GM12878 (cell line): ENCODE results near the gene CC2D1B. TPM values are rescaled to one million over a fixed set of nuclear protein-coding genes. Genes with fewer than 3 reads are reported as not detected.

Experiments
- ATAC-seq: fragments of 200-7000 bp; cut with Tn5 transposase; 3 replicates; pipeline ENCODE4 v1.9.1; 2020; ENCODE audit warnings: mild to moderate bottlenecking, moderate library complexity
- BruUV-seq: library from RNA; stranded (reverse); fragments of 400-500 nt; replicated peaks from 2 replicates; lab custom pipeline; 2021; lab: Mats Ljungman, UMichigan
- CTCF ChIA-PET: fragments of 300-600 bp; sonication (Branson Sonifier 250); formaldehyde crosslinking; extraction: SDS; loops from one replicate; lab custom pipeline; 2021; ENCODE audit warnings: inconsistent platforms; lab: Yijun Ruan, JAX
- POLR2A ChIA-PET: fragments of 350-600 bp; formaldehyde crosslinking; extraction: SDS; loops from one replicate; lab custom pipeline; 2021; ENCODE audit warnings: inconsistent platforms; lab: Charles Lee
- RAD21 ChIA-PET: fragments of 300-600 bp; sonication (Branson Sonifier 250); formaldehyde crosslinking; loops from one replicate; lab custom pipeline; 2023; ENCODE audit warnings: antibody characterized with exemption; ENCODE audit not compliant: unreplicated experiment; lab: Charles Lee
- SMC1A ChIA-PET: fragments of 300-600 bp; sonication (Branson Sonifier 250); formaldehyde crosslinking; loops from one replicate; lab custom pipeline; 2023; ENCODE audit not compliant: unreplicated experiment, uncharacterized antibody; lab: Charles Lee
- DNase-seq: peaks from one replicate; pipeline ENCODE4 v3.0.0-alpha.2; 2011; ENCODE audit warnings: low read depth, low spot score
- FAIRE-seq: peaks from 3 replicates; lab custom pipeline; 2011; peaks lifted over from hg19 to GRCh38; lab: Jason Lieb, UNC
- H2AFZ ChIP-seq: 2 replicates; pipeline ENCODE4 v1.6.0; 2011; ENCODE audit warnings: low read depth, low read length, control low read depth; ENCODE audit not compliant: control insufficient read depth
- H3K27ac ChIP-seq: 2 replicates; pipeline ENCODE4 v1.5.1; 2011; ENCODE audit warnings: control low read depth; ENCODE audit not compliant: control insufficient read depth, insufficient read depth
- H3K27me3 ChIP-seq, 2 experiments: replicated peaks in 1 of 2; 2 replicates each; pipeline versions ENCODE4 v1.6.0 to v1.6.1; 2011; ENCODE audit warnings: low read length in 1 of 2; ENCODE audit not compliant: control insufficient read depth in 2 of 2, insufficient read depth in 2 of 2
- H3K36me3 ChIP-seq, 2 experiments: 2 replicates each; pipeline ENCODE4 v1.5.1; 2011; ENCODE audit warnings: low read length in 1 of 2; ENCODE audit not compliant: control insufficient read depth in 2 of 2, insufficient read depth in 2 of 2
- H3K4me1 ChIP-seq: 2 replicates; pipeline ENCODE4 v1.6.1; 2011; ENCODE audit warnings: mild to moderate bottlenecking, low read length, moderate library complexity, mixed read lengths; ENCODE audit not compliant: control insufficient read depth, insufficient read depth
- H3K4me2 ChIP-seq: 2 replicates; pipeline ENCODE4 v1.6.0; 2011; ENCODE audit warnings: control low read depth; ENCODE audit not compliant: control insufficient read depth, insufficient read depth
- H3K4me3 ChIP-seq: fragments of 200-600 bp; sonication (generic); 2 replicates; pipeline ENCODE4 v1.5.1; 2016
- H3K79me2 ChIP-seq: 2 replicates; pipeline ENCODE4 v1.6.0; 2011; ENCODE audit warnings: low read length; ENCODE audit not compliant: control insufficient read depth, insufficient read depth
- H3K9ac ChIP-seq: 2 replicates; pipeline ENCODE4 v1.8.0; 2011; ENCODE audit warnings: low read length, control low read depth, mixed read lengths; ENCODE audit not compliant: control insufficient read depth, insufficient read depth
- H3K9me3 ChIP-seq: replicated peaks from 3 replicates; pipeline ENCODE4 v1.5.1; 2011; ENCODE audit warnings: mild to moderate bottlenecking, low read length; ENCODE audit not compliant: control insufficient read depth, insufficient read depth
- H4K20me1 ChIP-seq: 2 replicates; pipeline ENCODE4 v1.6.0; 2011; ENCODE audit not compliant: control insufficient read depth, insufficient read depth
- BHLHE40 ChIP-seq, 2 experiments: fragments of 450-650 bp in 1 of 2; IDR thresholded peaks; 2 replicates each; pipeline ENCODE4 v1.6.1; 2011 to 2017; ENCODE audit warnings: low read depth in 2 of 2, borderline replicate concordance in 1 of 2, improper control_type of control experiment in 1 of 2, low read length in 1 of 2, mild to moderate bottlenecking in 1 of 2
- CBX3 ChIP-seq: fragments of 200-600 bp; sonication (generic); IDR thresholded peaks from 2 replicates; pipeline ENCODE4 v1.6.1; 2016; ENCODE audit warnings: low read depth, borderline replicate concordance
- CEBPB ChIP-seq, 2 experiments: fragments of 150-350 bp in 1 of 2; IDR thresholded peaks; 2 replicates each; pipeline ENCODE4 v1.6.1; 2012 to 2014; ENCODE audit warnings: low read depth in 2 of 2, low read length in 2 of 2, borderline replicate concordance in 1 of 2, inconsistent platforms in 1 of 2
- CHD2 ChIP-seq: IDR thresholded peaks from 2 replicates; pipeline ENCODE4 v1.6.1; 2011; ENCODE audit warnings: low read depth, low read length, improper control_type of control experiment, borderline replicate concordance
- GATAD2B ChIP-seq: fragments of 450-650 bp; conservative IDR thresholded peaks from 2 replicates; pipeline ENCODE4 v1.6.1; 2017; ENCODE audit warnings: low read depth, mild to moderate bottlenecking, moderate library complexity
- IRF4 ChIP-seq: IDR thresholded peaks from 2 replicates; pipeline ENCODE4 v1.6.1; 2011; ENCODE audit warnings: low read depth, low read length
- KDM1A ChIP-seq: fragments of 200-600 bp; sonication (generic); IDR thresholded peaks from 2 replicates; pipeline ENCODE4 v1.6.1; 2016; ENCODE audit warnings: borderline replicate concordance
- NR2F1 ChIP-seq: fragments of 450-650 bp; conservative IDR thresholded peaks from 2 replicates; pipeline ENCODE4 v1.6.1; 2017; ENCODE audit warnings: mild to moderate bottlenecking
- PKNOX1 ChIP-seq: fragments of 450-650 bp; IDR thresholded peaks from 2 replicates; pipeline ENCODE4 v1.6.1; 2016; ENCODE audit warnings: mild to moderate bottlenecking
- POLR2AphosphoS2 ChIP-seq: IDR thresholded peaks from 2 replicates; pipeline ENCODE4 v1.6.1; 2011; ENCODE audit warnings: low read depth, mild to moderate bottlenecking, low read length, improper control_type of control experiment, moderate library complexity
- RAD21 ChIP-seq: IDR thresholded peaks from 2 replicates; pipeline ENCODE4 v1.6.1; 2011; ENCODE audit warnings: mild to moderate bottlenecking, low read depth, low read length, moderate library complexity; ENCODE audit not compliant: insufficient read depth
- SMARCA5 ChIP-seq: fragments of 450-650 bp; IDR thresholded peaks from 2 replicates; pipeline ENCODE4 v1.6.1; 2017; ENCODE audit warnings: mild to moderate bottlenecking
- SREBF1 ChIP-seq: IDR thresholded peaks from 2 replicates; pipeline ENCODE4 v1.6.1; 2012; ENCODE audit warnings: mild to moderate bottlenecking, low read length
- TARDBP ChIP-seq: IDR thresholded peaks from 2 replicates; pipeline ENCODE4 v1.6.1; 2016; ENCODE audit warnings: borderline replicate concordance
- USF2 ChIP-seq: IDR thresholded peaks from 2 replicates; pipeline ENCODE4 v1.6.1; 2011; ENCODE audit warnings: low read depth, low read length, improper control_type of control experiment, borderline replicate concordance
- ZNF24 ChIP-seq: fragments of 450-650 bp; IDR thresholded peaks from 2 replicates; pipeline ENCODE4 v1.6.1; 2017; ENCODE audit warnings: antibody characterized with exemption, mild to moderate bottlenecking
- ZNF622 ChIP-seq: fragments of 450-650 bp; IDR thresholded peaks from 2 replicates; pipeline ENCODE4 v1.6.1; 2017; ENCODE audit warnings: mild to moderate bottlenecking, inconsistent platforms
- ZZZ3 ChIP-seq: IDR thresholded peaks from 2 replicates; pipeline ENCODE4 v1.6.1; 2011; ENCODE audit warnings: low read depth; ENCODE audit not compliant: control insufficient read depth, insufficient read length
- WGBS: methylation state at CpG from one replicate; pipeline ENCODE4 v1.1.6; 2016; ENCODE audit warnings: low lambda C conversion rate; ENCODE audit not compliant: insufficient replicate concordance, insufficient coverage; ENCODE audit errors: missing lambda C conversion rate; 5-methylcytosine and 5-hydroxymethylcytosine counted together
- in situ Hi-C: fragments of 300-500 bp; cut with MboI; formaldehyde crosslinking; loops from 9 replicates; pipeline ENCODE4 v1.14.3; 2018; ENCODE audit warnings: mixed read lengths
- intact Hi-C: fragments of 100-400 bp; cut with micrococcal nuclease; formaldehyde crosslinking; loops from one replicate; pipeline ENCODE4 v1.14.2; 2022; ENCODE audit not compliant: unreplicated experiment
- polyA plus RNA-seq, 11 experiments: library from polyadenylated mRNA; depleted of rRNA in 4 of 11; unstranded in 6 of 11; stranded (reverse) in 5 of 11; fragments of >200 nt; fragmentation: Nextera tagmentation in 4 of 11; fragmentation: Illumina TruSeq in 1 of 11; extraction: Ambion mirVana in 4 of 11; extraction: Trizol in 1 of 11; gene quantifications; 1 replicate in 1 of 11; 2 replicates in 10 of 11; pipeline versions ENCODE4 v1.2.1 to v1.2.3, GENCODE V29; 2011 to 2016; ENCODE audit warnings: inconsistent platforms in 2 of 11, missing spikeins in 2 of 11, low read depth in 1 of 11
- total RNA-seq, 4 experiments: library from RNA; depleted of rRNA in 3 of 4; stranded (reverse); fragments of >200 nt in 3 of 4; fragmentation: Illumina TruSeq in 1 of 4; extraction: Trizol in 1 of 4; gene quantifications; 2 replicates each; pipeline versions ENCODE4 v1.2.1 to v1.2.3, GENCODE V29; 2013 to 2021

CC2D1B gene
- total and polyA plus RNA-seq, 10 of the 15 experiments (the other 5 are each of a cell fraction or from before 2014, with no cell fraction given) = 0.90 to 29.4 (median 14.5) TPM

GRCh38 chr1:52334906-52335528, 31.0 kb downstream of the CC2D1B start:
- no peak for TF ChIP-seq NR2F1
- TF ChIP-seq ZZZ3 = no peak
- TF ChIP-seq, all 136 proteins: peak for 0
- Histone ChIP-seq H3K9me3 (no peaks in the 10 kb centered on the region), H3K4me2 (no peak overlapping the region), H3K9ac (no peak overlapping the region), H3K79me2 (no peaks in the 10 kb centered on the region), H3K27ac (no peak overlapping the region), H2AFZ (no peak overlapping the region), H3K4me1 (no peaks in the 10 kb centered on the region), H3K36me3 (no peaks in the 10 kb centered on the region), H4K20me1 (no peaks in the 10 kb centered on the region), H3K4me3 (no peak overlapping the region), H3K27me3 (no peaks in the 10 kb centered on the region; a peak in 1 of 4 replicates)
- FAIRE-seq (no peak), DNase-seq (no peak), ATAC-seq (no peak)
- BruUV-seq = no TSS peak
- ChIA-PET SMC1A (interaction anchor here (0.7 to 1.0 kb wide), 2 partner anchors 8 to 11 kb away, joined by 3 read pairs; no protein-coding TSS in a partner anchor), RAD21 (no interaction called here), POLR2A (no interaction called here), CTCF (no interaction called here)
- in situ Hi-C loops (no loop called here), intact Hi-C loops (no loop called here)
- WGBS = 48% methylated on average over 3 of the region's 3 CpGs

GRCh38 chr1:52332411-52332810, 33.6 kb downstream of the CC2D1B start:
- no peaks in the 10 kb centered on the region for H3K9me3 ChIP-seq
- CTCF ChIA-PET = interaction anchor here (0.6 kb wide), 1 partner anchor 256 kb away, joined by 3 read pairs; no protein-coding TSS in a partner anchor
- no peak for TF ChIP-seq POLR2AphosphoS2
- TF ChIP-seq ZNF622 = no peak
- TF ChIP-seq SREBF1 = no peak
- no peak for TF ChIP-seq TARDBP
- no peak for TF ChIP-seq RAD21
- TF ChIP-seq GATAD2B = no peak
- TF ChIP-seq SMARCA5 = no peak
- TF ChIP-seq CHD2 = no peak
- TF ChIP-seq IRF4 = no peak
- no peak for TF ChIP-seq PKNOX1
- no peak for TF ChIP-seq ZNF24
- TF ChIP-seq BHLHE40 (IDR thresholded peaks at IDR 0.05; ENCODE audit: borderline replicate concordance in 1 of 2, low read depth in 2 of 2, low read length in 1 of 2) = no peak
- no peak for TF ChIP-seq KDM1A
- no peak for TF ChIP-seq CBX3
- no peak for TF ChIP-seq CEBPB (IDR thresholded peaks at IDR 0.05; ENCODE audit: borderline replicate concordance in 1 of 2, low read depth in 2 of 2, low read length in 2 of 2)
- no peak for TF ChIP-seq USF2

More at GRCh38 chr1:52332411-52332810, 33.6 kb downstream of the CC2D1B start:
- RAD21 ChIA-PET = no interaction called here
- WGBS = 4% methylated on average over 1 of the region's 1 CpG
- POLR2A ChIA-PET = no interaction called here
- intact Hi-C loops = no loop called here
- no TSS peak for BruUV-seq
- Histone ChIP-seq H3K36me3 (no peaks in the 10 kb centered on the region), H3K27me3 (no peaks in the 10 kb centered on the region), H3K4me1 (no peaks in the 10 kb centered on the region), H3K79me2 (no peaks in the 10 kb centered on the region), H3K4me2 (no peak overlapping the region), H3K27ac (no peak overlapping the region), H4K20me1 (no peaks in the 10 kb centered on the region), H3K9ac (no peak overlapping the region), H3K4me3 (no peak overlapping the region), H2AFZ (no peak overlapping the region)
- no peak for ATAC-seq
- SMC1A ChIA-PET = no interaction called here
- in situ Hi-C loops = no loop called here
- no peak for DNase-seq
- FAIRE-seq = no peak
